ENCODE results near the gene SLC25A24.
"Not testable (repeated sequence)": the region's sequence is repeated elsewhere in the genome, so short reads cannot be mapped to it uniquely, and the experiment has no call there.

Gene SLC25A24

DNA sequence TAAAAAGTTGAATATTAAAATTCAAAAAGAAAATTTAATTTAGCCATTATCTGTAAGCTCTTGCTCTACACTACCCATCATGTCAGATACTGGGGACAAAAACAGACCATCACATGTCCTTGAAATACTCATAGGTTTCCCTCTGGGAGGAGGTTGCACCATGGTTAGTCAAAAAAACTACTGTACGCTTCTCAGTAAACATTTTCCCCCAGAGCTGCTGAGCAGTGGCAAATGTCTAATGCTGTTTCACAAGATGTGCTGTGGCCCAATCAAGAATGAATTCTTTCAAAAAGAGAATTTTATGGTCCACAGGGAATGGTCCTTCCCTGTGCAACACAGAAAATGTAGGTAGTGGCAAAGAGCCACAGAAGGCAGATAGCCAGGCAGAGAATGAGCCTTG is 6.1 kb downstream of the SLC25A24 start:
- no peak for TF ChIP-seq Cebpa-rat (IDR thresholded peaks at IDR 0.05)
- no peak overlapping the region for H3K4me3 ChIP-seq
- no peak overlapping the region for H3K4me2 ChIP-seq
- no peaks in the 10 kb centered on the region for H3K27me3 ChIP-seq
- H3K4me1 ChIP-seq = peaks cover 11 to 24% (median 14%) of the 10 kb centered on the region in 10 experiments; a peak in 19 of 20 replicates
- H3K27ac ChIP-seq = no peak overlapping the region
- peaks cover 0 to 57% (median 0%) of the 10 kb centered on the region in 11 experiments; a peak in 6 of 22 replicates for H4K20me1 ChIP-seq
- H3K9ac ChIP-seq = no peak overlapping the region
- H3K9me3 ChIP-seq (replicated peaks in 1 of 11) = peaks cover 56 to 88% (median 75%) of the 10 kb centered on the region in 11 experiments
- peaks cover 69 to 92% (median 78%) of the 10 kb centered on the region in 11 experiments for H3K36me3 ChIP-seq

DNA sequence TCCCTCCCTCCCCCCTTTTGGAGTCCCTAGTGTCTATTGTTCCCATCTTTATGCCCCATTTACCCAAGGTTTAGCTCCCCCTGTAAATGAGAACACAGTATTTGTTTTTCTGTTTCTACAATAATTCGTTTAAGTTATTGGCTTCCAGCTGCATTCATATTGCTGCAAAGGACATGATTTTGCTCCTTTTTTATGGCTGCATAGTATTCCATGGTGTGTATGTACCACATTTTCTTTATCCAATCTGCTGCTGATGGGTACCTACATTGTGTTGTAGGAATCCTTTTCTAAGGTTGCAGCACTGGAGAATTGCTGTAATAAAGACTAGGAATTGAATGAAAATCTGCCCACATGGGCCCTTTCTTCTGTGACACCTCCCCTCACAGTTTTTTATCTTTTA is 6.8 kb downstream of the SLC25A24 start:
- Histone ChIP-seq H4K20me1 (peaks cover 0 to 59% (median 0%) of the 10 kb centered on the region in 11 experiments; a peak in 7 of 22 replicates), H3K27me3 (no peaks in the 10 kb centered on the region), H3K4me3 (no peak overlapping the region), H3K27ac (no peak overlapping the region), H3K9ac (no peak overlapping the region), H3K9me3 (replicated peaks in 1 of 11) (peaks cover 63 to 95% (median 83%) of the 10 kb centered on the region in 11 experiments), H3K4me1 (peaks cover 4 to 19% (median 8%) of the 10 kb centered on the region in 10 experiments; a peak in 17 of 20 replicates), H3K36me3 (peaks cover 76 to 99% (median 85%) of the 10 kb centered on the region in 11 experiments), H3K4me2 (no peak overlapping the region)
- TF ChIP-seq Cebpa-rat (IDR thresholded peaks at IDR 0.05) = no peak

DNA sequence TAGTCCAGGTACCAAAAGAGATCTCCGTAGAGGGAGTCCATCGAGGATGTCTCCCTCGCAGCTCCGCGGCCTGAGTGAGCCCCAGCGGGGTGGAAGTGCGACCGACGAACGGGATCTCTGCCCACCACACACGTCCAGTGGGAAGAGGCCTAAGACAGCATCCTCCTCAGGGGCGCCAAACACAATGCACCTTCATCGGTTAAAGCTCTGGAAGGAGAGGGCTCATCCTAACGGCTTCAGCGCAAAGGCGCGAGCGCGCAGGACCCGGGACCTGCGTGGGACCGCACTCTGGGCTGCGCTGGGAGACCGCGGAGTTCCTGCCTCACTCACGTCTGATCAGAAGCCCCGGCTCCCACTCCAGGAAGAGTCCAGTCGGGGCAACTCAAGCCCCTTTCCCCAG is 7.6 kb downstream of the SLC25A24 start:
- no peak for TF ChIP-seq Cebpa-rat (IDR thresholded peaks at IDR 0.05)
- no peak overlapping the region for H3K9ac ChIP-seq
- H3K27ac ChIP-seq = no peak overlapping the region
- H3K36me3 ChIP-seq = peaks cover 75 to 98% (median 84%) of the 10 kb centered on the region in 11 experiments
- H3K9me3 ChIP-seq (replicated peaks in 1 of 11) = peaks cover 69 to 97% (median 89%) of the 10 kb centered on the region in 11 experiments
- peaks cover 0 to 12% (median 1%) of the 10 kb centered on the region in 10 experiments; a peak in 6 of 20 replicates for H3K4me1 ChIP-seq
- H4K20me1 ChIP-seq = peaks cover 0 to 56% (median 0%) of the 10 kb centered on the region in 11 experiments; a peak in 6 of 22 replicates
- no peak overlapping the region for H3K4me2 ChIP-seq
- H3K27me3 ChIP-seq = no peaks in the 10 kb centered on the region
- H3K4me3 ChIP-seq = no peak overlapping the region

DNA sequence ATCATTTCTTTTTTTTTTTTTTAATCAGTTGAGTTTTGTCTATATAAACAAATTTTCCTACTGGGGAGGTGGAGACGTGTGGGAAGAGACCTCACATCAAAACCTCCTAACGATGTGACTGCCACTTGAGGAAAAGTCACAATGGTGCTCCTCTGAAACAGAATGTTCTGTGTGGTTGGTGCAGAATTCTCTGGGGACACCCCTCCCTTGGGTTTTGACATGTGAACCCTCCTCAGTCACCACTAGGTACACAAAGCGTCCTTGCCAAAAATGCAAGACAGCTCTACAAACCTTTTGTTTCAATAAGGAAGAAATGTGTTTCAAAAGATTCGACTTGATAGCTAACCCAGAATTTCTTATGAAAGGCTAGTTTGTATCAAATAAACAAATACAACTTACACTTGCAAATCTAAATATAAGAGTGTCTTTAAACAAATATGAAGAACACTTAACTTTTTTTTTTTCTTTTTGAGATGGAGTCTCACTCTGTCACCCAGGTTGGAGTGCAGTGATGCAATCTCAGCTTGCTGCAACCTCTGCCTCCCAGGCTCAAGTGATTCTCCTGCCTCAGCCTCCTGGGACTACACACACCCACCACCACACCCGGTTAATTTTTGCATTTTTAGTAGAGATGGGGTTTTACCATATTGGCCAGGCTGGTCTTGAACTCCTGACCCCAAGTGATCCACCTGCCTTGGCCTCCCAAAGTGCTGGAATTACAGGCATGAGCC is 9.3 kb downstream of the SLC25A24 start:
- Histone ChIP-seq H3K9me3 (replicated peaks in 1 of 11) (peaks cover 74 to 100% (median 94%) of the 10 kb centered on the region in 11 experiments), H3K9ac (no peak overlapping the region), H3K4me1 (no peaks in the 10 kb centered on the region), H3K36me3 (peaks cover 73 to 98% (median 81%) of the 10 kb centered on the region in 11 experiments), H3K4me2 (no peak overlapping the region; a peak in 1 of 22 replicates), H3K27ac (no peak overlapping the region), H4K20me1 (peaks cover 0 to 56% (median 0%) of the 10 kb centered on the region in 11 experiments; a peak in 5 of 22 replicates), H3K4me3 (no peak overlapping the region; a peak in 1 of 20 replicates), H3K27me3 (no peaks in the 10 kb centered on the region)
- no peak for TF ChIP-seq Cebpa-rat (IDR thresholded peaks at IDR 0.05)

DNA sequence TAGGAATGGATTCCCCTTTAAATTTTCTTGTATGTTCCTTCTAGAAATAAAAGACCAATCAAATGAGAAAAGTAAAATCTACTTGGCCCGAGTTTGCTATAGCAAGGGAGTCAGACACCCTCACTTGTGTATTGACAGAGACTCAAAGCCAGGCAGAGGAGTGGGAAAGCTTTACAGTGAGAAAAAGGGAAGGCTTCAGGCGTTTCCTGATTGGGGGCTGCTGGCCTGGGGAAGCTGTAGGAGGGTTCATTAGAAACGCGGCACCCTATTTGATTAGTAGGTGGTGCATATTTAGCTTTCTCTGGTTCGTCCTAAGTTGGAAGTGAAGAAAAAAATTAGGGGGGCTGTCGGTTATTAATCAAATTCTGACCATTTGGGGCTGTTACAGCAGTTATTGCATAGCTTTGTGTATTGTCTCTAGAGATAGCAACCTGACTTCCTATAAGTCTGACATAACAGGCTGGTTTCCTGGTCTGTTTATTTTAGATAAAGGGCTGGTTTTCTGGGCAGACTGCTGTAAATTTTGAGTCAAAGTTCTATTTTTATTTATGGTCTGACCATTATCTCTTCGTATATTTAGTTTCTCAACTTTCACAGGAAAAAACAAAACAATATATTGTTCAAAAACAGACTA is 10.0 kb downstream of the SLC25A24 start:
- Histone ChIP-seq H3K4me1 (no peaks in the 10 kb centered on the region), H3K4me3 (peak overlapping the region in 2 of 10 experiments; percentile 14 to 28; a peak in 5 of 20 replicates), H3K4me2 (no peak overlapping the region), H3K27ac (no peak overlapping the region), H4K20me1 (peaks cover 0 to 51% (median 0%) of the 10 kb centered on the region in 11 experiments; a peak in 5 of 22 replicates), H3K9me3 (replicated peaks in 1 of 11) (peaks cover 69 to 95% (median 88%) of the 10 kb centered on the region in 11 experiments), H3K36me3 (peaks cover 73 to 98% (median 81%) of the 10 kb centered on the region in 11 experiments), H3K27me3 (no peaks in the 10 kb centered on the region), H3K9ac (no peak overlapping the region)
- TF ChIP-seq Cebpa-rat (IDR thresholded peaks at IDR 0.05) = no peak

GRCh38 chr1:108188801-108189200 is 11.3 kb downstream of the SLC25A24 start:
- H3K27me3 ChIP-seq = no peaks in the 10 kb centered on the region
- peaks cover 0 to 12% (median 0%) of the 10 kb centered on the region in 10 experiments; a peak in 5 of 20 replicates for H3K4me1 ChIP-seq
- no peak for TF ChIP-seq Cebpa-rat (IDR thresholded peaks at IDR 0.05)
- H3K9ac ChIP-seq = no peak overlapping the region
- no peak overlapping the region for H3K4me2 ChIP-seq
- H3K9me3 ChIP-seq (replicated peaks in 1 of 11) = peaks cover 59 to 96% (median 90%) of the 10 kb centered on the region in 11 experiments
- H3K36me3 ChIP-seq = peaks cover 74 to 98% (median 82%) of the 10 kb centered on the region in 11 experiments
- H4K20me1 ChIP-seq = peaks cover 0 to 52% (median 0%) of the 10 kb centered on the region in 11 experiments; a peak in 5 of 22 replicates
- H3K27ac ChIP-seq = no peak overlapping the region
- H3K4me3 ChIP-seq = no peak overlapping the region; a peak in 1 of 20 replicates

GRCh38 chr1:108182959-108183700 is 17.0 kb downstream of the SLC25A24 start:
- Histone ChIP-seq H3K36me3 (peaks cover 71 to 99% (median 90%) of the 10 kb centered on the region in 11 experiments), H4K20me1 (peaks cover 0 to 66% (median 0%) of the 10 kb centered on the region in 11 experiments; a peak in 5 of 22 replicates), H3K9ac (peak overlapping the region in 2 of 11 experiments; percentile 44 to 64; a peak in 4 of 22 replicates), H3K4me2 (peak overlapping the region in 3 of 11 experiments; percentile 71 to 77 (median 73); a peak in 6 of 22 replicates), H3K4me3 (no peak overlapping the region), H3K27me3 (no peaks in the 10 kb centered on the region), H3K4me1 (peaks cover 0 to 43% (median 2%) of the 10 kb centered on the region in 10 experiments; a peak in 10 of 20 replicates), H3K27ac (peak overlapping the region in 4 of 11 experiments; percentile 46 to 83 (median 68); a peak in 6 of 22 replicates), H3K9me3 (replicated peaks in 1 of 11) (peaks cover 14 to 63% (median 58%) of the 10 kb centered on the region in 11 experiments)
- no peak for TF ChIP-seq Cebpa-rat (IDR thresholded peaks at IDR 0.05)

DNA sequence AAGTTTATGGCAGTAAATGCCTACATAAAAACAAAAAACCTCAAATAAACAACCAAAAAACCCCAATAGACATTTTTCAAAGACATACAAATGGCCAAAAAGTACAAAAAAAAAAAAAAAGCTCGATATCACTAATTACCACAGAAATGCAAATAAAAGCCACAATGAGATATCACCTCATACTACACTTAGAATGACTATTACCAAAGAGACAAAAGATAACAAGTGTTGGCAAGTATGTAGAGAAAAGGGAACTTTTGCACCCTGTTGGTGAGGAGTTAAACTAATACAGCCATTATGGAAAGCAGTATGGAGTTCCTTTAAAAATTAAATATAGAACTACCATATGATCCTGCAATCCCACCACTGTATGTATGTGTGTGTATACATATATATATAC is 21.1 kb downstream of the SLC25A24 start:
- peaks cover 83 to 99% (median 96%) of the 10 kb centered on the region in 11 experiments for H3K36me3 ChIP-seq
- TF ChIP-seq Cebpa-rat (IDR thresholded peaks at IDR 0.05) = no peak
- H3K27ac ChIP-seq = no peak overlapping the region
- H3K9ac ChIP-seq = no peak overlapping the region
- H3K4me1 ChIP-seq = peaks cover 0 to 34% (median 2%) of the 10 kb centered on the region in 10 experiments; a peak in 10 of 20 replicates
- H4K20me1 ChIP-seq = peaks cover 0 to 41% (median 0%) of the 10 kb centered on the region in 11 experiments; a peak in 4 of 22 replicates
- no peak overlapping the region for H3K4me2 ChIP-seq
- H3K9me3 ChIP-seq (replicated peaks in 1 of 11) = peaks cover 48 to 70% (median 63%) of the 10 kb centered on the region in 11 experiments
- no peak overlapping the region for H3K4me3 ChIP-seq
- H3K27me3 ChIP-seq = no peaks in the 10 kb centered on the region; a peak in 1 of 22 replicates

DNA sequence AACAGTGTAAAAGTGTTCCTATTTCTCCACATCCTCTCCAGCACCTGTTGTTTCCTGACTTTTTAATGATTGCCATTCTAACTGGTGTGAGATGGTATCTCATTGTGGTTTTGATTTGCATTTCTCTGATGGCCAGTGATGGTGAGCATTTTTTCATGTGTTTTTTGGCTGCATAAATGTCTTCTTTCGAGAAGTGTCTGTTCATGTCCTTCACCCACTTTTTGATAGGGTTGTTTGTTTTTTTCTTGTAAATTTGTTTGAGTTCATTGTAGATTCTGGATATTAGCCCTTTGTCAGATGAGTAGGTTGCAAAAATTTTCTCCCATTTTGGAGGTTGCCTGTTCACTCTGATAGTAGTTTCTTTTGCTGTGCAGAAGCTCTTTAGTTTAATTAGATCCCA is 37.7 kb downstream of the SLC25A24 start:
- H3K9ac ChIP-seq, H3K4me2 ChIP-seq, H3K4me3 ChIP-seq, H3K4me1 ChIP-seq, H3K27me3 ChIP-seq, H3K27ac ChIP-seq, H4K20me1 ChIP-seq: not testable (repeated sequence)
- Histone ChIP-seq H3K9me3 (replicated peaks in 1 of 11) (peaks cover under 1 to 22% (median 12%) of the 10 kb centered on the region in 11 experiments; a peak in 20 of 22 replicates), H3K36me3 (peaks cover 14 to 30% (median 24%) of the 10 kb centered on the region in 11 experiments)

- not testable (repeated sequence) for H3K4me1 ChIP-seq, H3K4me3 ChIP-seq, H3K9ac ChIP-seq, H3K27me3 ChIP-seq, H3K27ac ChIP-seq, H3K4me2 ChIP-seq, H4K20me1 ChIP-seq
- Histone ChIP-seq H3K36me3 (peaks cover 24 to 54% (median 48%) of the 10 kb centered on the region in 11 experiments), H3K9me3 (replicated peaks in 1 of 11) (peaks cover 0 to 13% (median 11%) of the 10 kb centered on the region in 11 experiments; a peak in 19 of 22 replicates)
Measured at GRCh38 chr1:108159951-108160350, 40.2 kb downstream of the SLC25A24 start.
